Measurements from ENCODE around the gene SLC9C2. TPM values are rescaled to one million over a fixed set of nuclear protein-coding genes. Genes with fewer than 3 reads are reported as not detected.
"Not testable (repeated sequence)": the region's sequence is repeated elsewhere in the genome, so short reads cannot be mapped to it uniquely, and the experiment has no call there.

Gene SLC9C2
- total RNA-seq (2014; rRNA removed; shearing (Covaris generic)) = not detected in 2 replicates

GRCh38 chr1:173603056-173603591, at the start of gene SLC9C2:
Gene SLC9C2, minus strand, starts transcription at chr1:173603072. Its CDS starts 1,296 bp downstream, at chr1:173601776.
- no peak for DNase-seq (ENCODE audit: low spot score)

GRCh38 chr1:173648880-173649605, 46.2 kb upstream of the SLC9C2 start:
- peak; percentile 3 for DNase-seq (ENCODE audit: low spot score)

- DNase-seq (ENCODE audit: low spot score) = peak; percentile 51
Measured at GRCh38 chr1:173646656-173647055, 43.8 kb upstream of the SLC9C2 start.

- not testable (repeated sequence) for DNase-seq (ENCODE audit: low spot score)
Measured at GRCh38 chr1:173642450-173643139, 39.7 kb upstream of the SLC9C2 start.

GRCh38 chr1:173639102-173639501, 36.2 kb upstream of the SLC9C2 start:
- DNase-seq (ENCODE audit: low spot score) = no peak

- DNase-seq (ENCODE audit: low spot score) = no peak
Measured at GRCh38 chr1:173638043-173639021, 35.5 kb upstream of the SLC9C2 start.

- not testable (repeated sequence) for DNase-seq (ENCODE audit: low spot score)
Measured at GRCh38 chr1:173637236-173638042, 34.6 kb upstream of the SLC9C2 start.

- no peak for DNase-seq (ENCODE audit: low spot score)
Measured at GRCh38 chr1:173635116-173635515, 32.2 kb upstream of the SLC9C2 start, which contains the start of gene TEX50. Gene TEX50, plus strand, starts transcription at chr1:173635338. Its CDS starts 184 bp downstream, at chr1:173635522.

GRCh38 chr1:173628888-173629287, 26.0 kb upstream of the SLC9C2 start:
- DNase-seq (ENCODE audit: low spot score) = no peak

- no peak for DNase-seq (ENCODE audit: low spot score)
Measured at GRCh38 chr1:173627269-173627668, 24.4 kb upstream of the SLC9C2 start.

- DNase-seq (ENCODE audit: low spot score) = no peak
Measured at GRCh38 chr1:173616859-173617258, 14.0 kb upstream of the SLC9C2 start.

- not testable (repeated sequence) for DNase-seq (ENCODE audit: low spot score)
Measured at GRCh38 chr1:173613086-173613485, 10.2 kb upstream of the SLC9C2 start.

- DNase-seq (ENCODE audit: low spot score) = no peak
Measured at GRCh38 chr1:173608503-173609216, 5.8 kb upstream of the SLC9C2 start.

GRCh38 chr1:173601588-173601987, 1.3 kb downstream of the SLC9C2 start:
- DNase-seq (ENCODE audit: low spot score) = no peak

- no peak for DNase-seq (ENCODE audit: low spot score)
Measured at GRCh38 chr1:173596097-173596825, 6.6 kb downstream of the SLC9C2 start.

- not testable (repeated sequence) for DNase-seq (ENCODE audit: low spot score)
Measured at GRCh38 chr1:173591138-173591537, 11.7 kb downstream of the SLC9C2 start.

GRCh38 chr1:173590557-173590956, 12.3 kb downstream of the SLC9C2 start:
- DNase-seq (ENCODE audit: low spot score) = no peak

- DNase-seq (ENCODE audit: low spot score) = no peak
Measured at GRCh38 chr1:173581383-173582079, 21.3 kb downstream of the SLC9C2 start.
